H1 (cell line): ENCODE results near the gene MAB21L3. TPM values are rescaled to one million over a fixed set of nuclear protein-coding genes. Genes with fewer than 3 reads are reported as not detected.

Experiments
- CTCF ChIA-PET: fragments of 300-600 bp; sonication (Branson Sonifier 250); formaldehyde crosslinking; loops from one replicate; lab custom pipeline; 2021; ENCODE audit not compliant: partially characterized antibody; lab: Charles Lee
- POLR2A ChIA-PET: fragments of 300-600 bp; sonication (Branson Sonifier 250); formaldehyde crosslinking; loops from one replicate; lab custom pipeline; 2021; ENCODE audit warnings: inconsistent platforms; ENCODE audit not compliant: partially characterized antibody; lab: Charles Lee
- DNase-seq, 2 experiments: peaks; one replicate each; pipeline versions ENCODE4 v3.0.0 to v3.0.0-alpha.2; 2010 to 2022; ENCODE audit warnings: low spot score in 2 of 2, low read depth in 1 of 2, mixed read lengths in 1 of 2
- FAIRE-seq: peaks from 2 replicates; lab custom pipeline; 2011; peaks lifted over from hg19 to GRCh38; lab: Jason Lieb, UNC
- H2AFZ ChIP-seq: 2 replicates; pipeline ENCODE4 v1.8.1; 2012; ENCODE audit warnings: low read length, inconsistent platforms
- H2AK5ac ChIP-seq: 2 replicates; pipeline ENCODE4 v1.6.1; 2013; ENCODE audit warnings: low read depth, low read length
- H2BK120ac ChIP-seq: replicated peaks from 2 replicates; pipeline ENCODE3; 2013; ENCODE audit warnings: low read depth, low read length, inconsistent platforms
- H2BK12ac ChIP-seq: 2 replicates; pipeline ENCODE4 v1.6.1; 2013; ENCODE audit warnings: low read depth, low read length
- H2BK15ac ChIP-seq: 2 replicates; pipeline ENCODE4 v1.6.1; 2013; ENCODE audit warnings: low read length
- H2BK20ac ChIP-seq: 2 replicates; pipeline ENCODE4 v1.6.1; 2013; ENCODE audit warnings: low read length
- H2BK5ac ChIP-seq: 2 replicates; pipeline ENCODE4 v1.6.1; 2013; ENCODE audit warnings: low read depth, low read length
- H3K14ac ChIP-seq: 2 replicates; pipeline ENCODE4 v1.6.1; 2013; ENCODE audit warnings: inconsistent platforms; ENCODE audit not compliant: insufficient read length
- H3K18ac ChIP-seq: 2 replicates; pipeline ENCODE4 v1.6.1; 2013; ENCODE audit warnings: low read length; ENCODE audit errors: extremely low read depth
- H3K23ac ChIP-seq: 2 replicates; pipeline ENCODE4 v1.6.1; 2013; ENCODE audit warnings: inconsistent platforms; ENCODE audit not compliant: insufficient read length
- H3K23me2 ChIP-seq: 2 replicates; pipeline ENCODE4 v1.6.1; 2013; ENCODE audit warnings: low read depth, low read length
- H3K27ac ChIP-seq: 2 replicates; pipeline ENCODE4 v1.6.1; 2011; ENCODE audit warnings: low read depth, low read length, inconsistent platforms
- H3K27me3 ChIP-seq, 4 experiments: replicated peaks in 1 of 4; 1 replicate in 1 of 4; 2 replicates in 3 of 4; pipeline versions ENCODE4 v1.6.1 to v1.8.1; 2011 to 2013; ENCODE audit warnings: low read length in 3 of 4, mild to moderate bottlenecking in 3 of 4, inconsistent platforms in 2 of 4, mixed read lengths in 2 of 4, moderate library complexity in 1 of 4; ENCODE audit not compliant: control insufficient read depth in 3 of 4, insufficient read depth in 3 of 4; ENCODE audit errors: extremely low read depth in 1 of 4
- H3K36me3 ChIP-seq, 4 experiments: 2 replicates each; pipeline versions ENCODE4 v1.6.1 to v1.8.1; 2011 to 2013; ENCODE audit warnings: mild to moderate bottlenecking in 4 of 4, low read length in 3 of 4, moderate library complexity in 2 of 4, control low read depth in 1 of 4, inconsistent platforms in 1 of 4; ENCODE audit not compliant: insufficient read depth in 4 of 4, control insufficient read depth in 2 of 4
- H3K4ac ChIP-seq: replicated peaks from 2 replicates; pipeline ENCODE3; 2013; ENCODE audit warnings: low read length, low read depth, mixed read lengths, inconsistent platforms; ENCODE audit not compliant: insufficient read length
- H3K4me1 ChIP-seq, 4 experiments: replicated peaks in 1 of 4; 1 replicate in 1 of 4; 2 replicates in 3 of 4; pipeline versions ENCODE4 v1.6.1 to v1.8.1; 2011 to 2013; ENCODE audit warnings: low read length in 3 of 4, inconsistent platforms in 2 of 4, mixed read lengths in 1 of 4; ENCODE audit not compliant: insufficient read depth in 4 of 4, control insufficient read depth in 3 of 4
- H3K4me2 ChIP-seq, 2 experiments: 2 replicates each; pipeline versions ENCODE4 v1.6.1 to v1.8.1; 2011 to 2013; ENCODE audit warnings: low read depth in 2 of 2, low read length in 2 of 2, control low read depth in 1 of 2, inconsistent platforms in 1 of 2, mild to moderate bottlenecking in 1 of 2; ENCODE audit not compliant: insufficient read depth in 1 of 2
- H3K4me3 ChIP-seq, 4 experiments: fragments of 200-600, 300-600 bp in 1 of 4; sonication (generic), shearing (Covaris generic), sonication (Bioruptor Twin) in 1 of 4; 2 replicates each; pipeline versions ENCODE4 v1.5.1 to v1.8.1; 2011 to 2016; ENCODE audit warnings: low read length in 4 of 4, low read depth in 3 of 4, control low read depth in 2 of 4, inconsistent platforms in 2 of 4, mild to moderate bottlenecking in 2 of 4, mixed read lengths in 1 of 4, moderate library complexity in 1 of 4; ENCODE audit not compliant: insufficient read depth in 2 of 4; ENCODE audit errors: extremely low read depth in 1 of 4
- H3K56ac ChIP-seq: replicated peaks from 2 replicates; pipeline ENCODE3; 2013; ENCODE audit warnings: low read depth, mild to moderate bottlenecking, mixed read lengths, low read length, inconsistent platforms; ENCODE audit not compliant: insufficient read length
- H3K79me1 ChIP-seq: 2 replicates; pipeline ENCODE4 v1.6.1; 2013; ENCODE audit warnings: low read depth, low read length, control low read depth
- H3K79me2 ChIP-seq, 2 experiments: 2 replicates each; pipeline versions ENCODE4 v1.6.1 to v1.8.1; 2012 to 2013; ENCODE audit warnings: low read length in 2 of 2, mild to moderate bottlenecking in 2 of 2, inconsistent platforms in 1 of 2; ENCODE audit not compliant: insufficient read depth in 2 of 2, control insufficient read depth in 1 of 2
- H3K9ac ChIP-seq, 4 experiments: replicated peaks in 1 of 4; 1 replicate in 1 of 4; 2 replicates in 3 of 4; pipeline versions ENCODE4 v1.6.1 to v1.8.1; 2011 to 2013; ENCODE audit warnings: low read depth in 3 of 4, low read length in 3 of 4, control low read depth in 2 of 4, mild to moderate bottlenecking in 2 of 4, moderate library complexity in 2 of 4, inconsistent platforms in 1 of 4; ENCODE audit errors: extremely low read depth in 1 of 4
- H3K9me3 ChIP-seq, 2 experiments: 2 replicates each; pipeline versions ENCODE4 v1.6.1 to v1.8.1; 2012 to 2013; ENCODE audit warnings: mild to moderate bottlenecking in 2 of 2, moderate library complexity in 2 of 2, control low read depth in 1 of 2, inconsistent platforms in 1 of 2, low read depth in 1 of 2, low read length in 1 of 2, mixed read lengths in 1 of 2; ENCODE audit not compliant: insufficient read depth in 2 of 2
- H4K20me1 ChIP-seq, 2 experiments: replicated peaks in 1 of 2; 2 replicates each; pipeline versions ENCODE3 to v1.8.1; 2011 to 2013; ENCODE audit warnings: inconsistent platforms in 2 of 2, low read length in 2 of 2, mild to moderate bottlenecking in 1 of 2; ENCODE audit not compliant: insufficient read depth in 2 of 2, control insufficient read depth in 1 of 2
- H4K5ac ChIP-seq: 2 replicates; pipeline ENCODE4 v1.6.1; 2013; ENCODE audit warnings: low read length, low read depth, mixed read lengths, inconsistent platforms; ENCODE audit not compliant: insufficient read length
- H4K8ac ChIP-seq: 2 replicates; pipeline ENCODE4 v1.8.0; 2013; ENCODE audit warnings: mild to moderate bottlenecking, moderate library complexity, low read length, inconsistent platforms; ENCODE audit not compliant: insufficient read depth; ENCODE audit errors: extremely low read depth
- H4K91ac ChIP-seq: replicated peaks from 2 replicates; pipeline ENCODE3; 2013; ENCODE audit warnings: low read length, mixed read lengths, inconsistent platforms; ENCODE audit not compliant: insufficient read length
- CHD2 ChIP-seq: IDR thresholded peaks from 2 replicates; pipeline ENCODE4 v1.6.1; 2012; ENCODE audit warnings: low read length, improper control_type of control experiment
- EGR1 ChIP-seq: IDR thresholded peaks from 2 replicates; pipeline ENCODE4 v1.6.1; 2011; ENCODE audit warnings: low read depth, low read length, borderline replicate concordance
- EP300 ChIP-seq, 2 experiments: IDR thresholded peaks; 1 replicate in 1 of 2; 2 replicates in 1 of 2; pipeline ENCODE4 v1.6.1; 2011 to 2012; ENCODE audit warnings: low read depth in 2 of 2, low read length in 2 of 2, mild to moderate bottlenecking in 2 of 2, borderline replicate concordance in 1 of 2, inconsistent platforms in 1 of 2, moderate library complexity in 1 of 2
- EZH2 ChIP-seq: fragments of 200-600 bp; sonication (generic); IDR thresholded peaks from 2 replicates; pipeline ENCODE4 v1.7.1; 2012; ENCODE audit warnings: low read depth, mild to moderate bottlenecking, moderate library complexity, low read length, inconsistent platforms; ENCODE audit not compliant: severe bottlenecking
- GABPA ChIP-seq: IDR thresholded peaks from 2 replicates; pipeline ENCODE4 v1.6.1; 2011; ENCODE audit warnings: mild to moderate bottlenecking, low read length, moderate library complexity, borderline replicate concordance; ENCODE audit not compliant: insufficient read depth
- KDM4A ChIP-seq: IDR thresholded peaks from one replicate; pipeline ENCODE4 v1.7.1; 2012; ENCODE audit warnings: low read depth, mild to moderate bottlenecking, moderate library complexity, low read length, inconsistent platforms; ENCODE audit not compliant: severe bottlenecking
- KDM5A ChIP-seq: fragments of 200-600 bp; IDR thresholded peaks from 2 replicates; pipeline ENCODE4 v1.7.1; 2012; ENCODE audit warnings: mild to moderate bottlenecking, low read length, inconsistent platforms, mixed read lengths
- RAD21 ChIP-seq, 2 experiments: IDR thresholded peaks in 1 of 2; conservative IDR thresholded peaks in 1 of 2; 2 replicates each; pipeline ENCODE4 v1.6.1; 2011; ENCODE audit warnings: low read depth in 2 of 2, low read length in 2 of 2, improper control_type of control experiment in 1 of 2, inconsistent platforms in 1 of 2, mild to moderate bottlenecking in 1 of 2, moderate library complexity in 1 of 2
- SAP30 ChIP-seq: fragments of 300-600 bp; sonication (generic); IDR thresholded peaks from 2 replicates; pipeline ENCODE4 v1.7.1; 2012; ENCODE audit warnings: low read length, moderate library complexity, mild to moderate bottlenecking, inconsistent platforms; ENCODE audit not compliant: insufficient read depth, insufficient replicate concordance
- SP2 ChIP-seq: IDR thresholded peaks from 2 replicates; pipeline ENCODE4 v1.6.1; 2012; ENCODE audit warnings: mild to moderate bottlenecking, low read length, inconsistent platforms
- SRF ChIP-seq: IDR thresholded peaks from 2 replicates; pipeline ENCODE4 v1.6.1; 2011; ENCODE audit warnings: mild to moderate bottlenecking, low read depth, low read length, moderate library complexity
- SUZ12 ChIP-seq: fragments of 200-600 bp; sonication (generic); IDR thresholded peaks from 2 replicates; pipeline ENCODE4 v1.6.1; 2012; ENCODE audit warnings: mild to moderate bottlenecking, inconsistent platforms, low read length, moderate library complexity, mixed read lengths
- TEAD4 ChIP-seq: IDR thresholded peaks from 2 replicates; pipeline ENCODE4 v1.6.1; 2012; ENCODE audit warnings: low read depth, low read length, inconsistent platforms, mixed read lengths
- ZNF274 ChIP-seq: IDR thresholded peaks from 2 replicates; pipeline ENCODE4 v1.7.0; 2012; ENCODE audit warnings: low read length, borderline replicate concordance; ENCODE audit errors: extremely low read depth
- WGBS, 2 experiments: shearing (Covaris generic) in 1 of 2; methylation state at CpG; one replicate each; pipeline versions ENCODE4 v1.1.6 to v1.1.7; 2013 to 2015; ENCODE audit warnings: low lambda C conversion rate in 2 of 2, mixed read lengths in 2 of 2, inconsistent platforms in 1 of 2, low coverage in 1 of 2, missing lambda C conversion rate in 1 of 2; ENCODE audit not compliant: insufficient replicate concordance in 2 of 2, insufficient coverage in 1 of 2, insufficient read length in 1 of 2; ENCODE audit errors: extremely low coverage in 1 of 2, missing lambda C conversion rate in 1 of 2; 5-methylcytosine and 5-hydroxymethylcytosine counted together
- polyA plus RNA-seq, 7 experiments: library from polyadenylated mRNA; depleted of rRNA in 3 of 7; stranded (reverse) in 5 of 7; unstranded in 2 of 7; fragments of >200 nt in 5 of 7; fragments of 200-250 nt in 2 of 7; gene quantifications; 1 replicate in 5 of 7; 2 replicates in 1 of 7; 4 replicates in 1 of 7; pipeline versions ENCODE4 v1.2.1 to v1.2.3, GENCODE V29; 2011 to 2013; ENCODE audit warnings: missing spikeins in 2 of 7, mixed read lengths in 2 of 7
- total RNA-seq: library from RNA; stranded (reverse); fragmentation: NEBNext Ultra II Directional; extraction: Animal tissue kit (Norgen Biotek cat#: 25700); gene quantifications from 2 replicates; pipeline ENCODE4 v1.2.1, GENCODE V29; 2021

MAB21L3 gene
- total and polyA plus RNA-seq, 2 of the 8 experiments (the other 6 are each of a cell fraction or from before 2014, with no cell fraction given): not detected

DNA sequence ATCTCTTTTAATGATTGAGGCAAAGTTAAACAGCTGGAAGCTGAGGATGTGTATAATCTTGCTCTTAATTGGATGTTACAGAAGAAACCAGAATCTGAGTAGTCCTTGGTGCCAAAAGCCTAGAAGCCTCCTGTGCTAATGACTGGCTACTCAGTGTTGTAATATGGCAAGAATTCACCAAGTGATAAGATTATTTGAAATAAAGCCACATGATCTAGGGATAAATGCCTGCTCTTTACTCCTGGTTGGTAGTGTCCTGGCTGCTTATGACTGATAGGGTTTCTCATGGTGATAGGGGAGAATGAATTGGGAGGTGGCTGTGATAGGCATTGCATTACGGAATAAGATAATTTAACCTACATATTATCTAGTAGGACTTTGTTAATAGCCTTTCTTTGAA is 13.6 kb upstream of the MAB21L3 start:
- Histone ChIP-seq H4K5ac (no peak overlapping the region), H3K79me1 (no peaks in the 10 kb centered on the region), H4K20me1 (no peaks in the 10 kb centered on the region), H3K4me3 (no peak overlapping the region), H3K23me2 (no peaks in the 10 kb centered on the region), H3K9ac (no peak overlapping the region), H2AFZ (no peak overlapping the region), H4K91ac (no peak overlapping the region), H3K14ac (no peak overlapping the region), H3K79me2 (no peaks in the 10 kb centered on the region), H2BK15ac (no peak overlapping the region), H3K27ac (no peak overlapping the region), H3K4me2 (no peak overlapping the region), H4K8ac (no peak overlapping the region), H3K56ac (no peak overlapping the region), H3K4ac (no peak overlapping the region), H2BK120ac (no peak overlapping the region), H3K9me3 (0 out of 4 replicates have a peak, but pooled peaks cover 0 to 4% of the 10 kb centered on the region in 2 experiments), H2AK5ac (no peak overlapping the region), H3K18ac (no peak overlapping the region), H2BK5ac (no peak overlapping the region), H3K23ac (no peak overlapping the region), H3K36me3 (no peaks in the 10 kb centered on the region), H2BK12ac (no peak overlapping the region), H3K4me1 (no peaks in the 10 kb centered on the region), H2BK20ac (no peak overlapping the region), H3K27me3 (no peaks in the 10 kb centered on the region)
- 89% methylated on average over 1 of the region's 1 CpG; no CpG with 5 or more reads in 1 of the 2 experiments for WGBS, 2 experiments
- CTCF ChIA-PET: no interaction called here
- DNase-seq (no peak), FAIRE-seq (no peak)
- POLR2A ChIA-PET: no interaction called here
- TF ChIP-seq SP2 (no peak), GABPA (no peak), ZNF274 (no peak), EZH2 (no peak), RAD21 (IDR thresholded peaks at IDR 0.05 in 1 of 2, conservative IDR thresholded peaks at IDR 0.05 in 1 of 2; ENCODE audit: low read depth in 2 of 2, low read length in 2 of 2) (no peak), CHD2 (no peak), SRF (no peak), EGR1 (no peak), KDM5A (no peak), KDM4A (no peak), EP300 (IDR thresholded peaks at IDR 0.05; ENCODE audit: borderline replicate concordance in 1 of 2, low read depth in 2 of 2, low read length in 2 of 2) (no peak), SUZ12 (no peak), TEAD4 (no peak), SAP30 (no peak)
